Measurements from ENCODE around the gene PTPN20.

PTPN20 gene

DNA sequence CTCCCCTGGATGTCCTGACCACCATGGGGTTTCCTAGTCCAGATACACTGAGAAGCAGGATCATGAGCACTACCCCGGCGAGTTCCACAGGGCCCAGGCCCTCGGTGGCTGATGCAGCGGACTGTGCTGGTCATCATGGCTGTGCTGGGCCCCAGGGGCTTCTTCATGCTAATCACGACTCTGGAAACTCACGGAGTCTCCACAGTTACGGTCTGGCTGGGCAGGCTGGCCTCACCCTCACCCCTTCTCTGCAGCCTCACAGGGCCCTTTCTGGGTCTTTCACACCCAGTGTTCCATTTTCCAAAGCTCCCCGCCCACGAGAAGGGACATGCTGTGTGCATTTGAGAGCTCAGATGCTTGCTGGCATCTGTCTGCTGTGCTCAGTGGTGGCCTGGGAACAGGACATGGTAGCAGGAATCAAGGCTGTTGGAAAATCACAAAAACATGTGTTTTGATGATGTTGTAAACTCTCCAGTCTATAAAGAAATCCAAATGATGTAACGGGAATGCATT, 119.0 kb downstream of the PTPN20 start:
- DNase-seq (ENCODE audit: low read depth) = no peak
- H3K4me3 ChIP-seq (ENCODE audit: low read depth, low read length) = no peak overlapping the region

DNA sequence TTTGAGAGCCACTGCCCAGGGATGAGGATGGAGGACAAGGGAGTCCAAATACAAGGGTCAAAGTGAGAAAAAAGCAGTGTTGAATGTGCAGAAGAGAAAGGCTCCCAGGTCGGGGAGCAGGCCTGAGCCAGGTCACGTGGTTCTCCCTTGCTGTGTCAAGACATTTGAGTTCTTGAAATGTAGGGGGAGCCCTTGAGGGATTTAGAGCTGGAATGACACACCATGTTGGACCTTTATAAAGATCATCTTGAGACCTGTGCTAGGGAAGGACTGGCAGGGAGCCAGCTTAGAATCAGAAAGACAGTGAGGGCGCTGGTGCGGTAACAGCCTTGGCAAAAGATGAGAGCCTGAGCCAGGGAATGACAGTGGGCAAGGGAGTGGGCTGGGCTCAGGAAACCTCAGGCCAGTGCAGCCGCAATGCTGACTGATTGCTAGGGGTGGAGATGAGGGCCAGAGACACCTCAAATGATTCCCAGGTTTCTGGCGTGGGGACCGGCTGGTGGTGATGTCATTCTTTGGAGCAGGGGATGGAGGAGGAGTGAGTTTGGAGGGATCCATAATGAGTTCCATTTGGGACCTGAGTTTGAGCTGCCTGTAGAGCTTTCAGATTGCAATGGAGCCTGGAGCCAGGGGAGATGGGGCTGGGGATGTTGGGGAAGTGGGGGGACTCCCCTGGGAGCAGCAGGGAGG, 120.1 kb downstream of the PTPN20 start:
- no peak for DNase-seq (ENCODE audit: low read depth)

DNA sequence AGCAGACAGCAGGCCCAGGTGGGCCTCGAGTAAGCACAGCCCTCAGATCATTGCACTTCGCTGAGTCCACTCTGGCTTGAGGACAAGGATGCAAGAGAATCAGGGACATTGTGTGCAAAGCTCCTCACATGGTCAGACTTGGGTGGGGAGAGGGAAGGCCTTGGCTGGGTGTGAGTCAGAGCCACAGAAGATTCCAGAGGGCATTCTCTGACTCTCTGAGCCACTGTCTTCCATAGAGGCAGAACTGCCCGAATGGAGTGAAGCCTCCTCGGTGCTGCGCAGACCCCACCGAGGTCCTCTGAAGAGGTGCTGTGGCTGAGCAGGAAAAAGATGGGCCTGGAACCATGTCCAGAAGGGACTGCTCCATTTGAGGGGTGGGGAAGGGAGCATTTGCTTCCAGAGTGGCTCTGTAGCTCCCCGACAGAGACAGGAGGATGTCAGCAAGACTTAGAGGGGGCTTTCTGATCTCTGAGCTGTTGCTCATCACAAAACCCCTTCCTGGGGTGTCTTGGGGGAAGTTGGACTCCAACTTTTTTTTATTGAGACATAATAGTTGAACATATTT, 120.8 kb downstream of the PTPN20 start:
- no peak for DNase-seq (ENCODE audit: low read depth)
- H3K4me3 ChIP-seq (ENCODE audit: low read depth, low read length) = no peak overlapping the region

More for the DNA sequence above, 120.1 kb downstream of the PTPN20 start:
- no peak overlapping the region for H3K4me3 ChIP-seq (ENCODE audit: low read depth, low read length)

DNA sequence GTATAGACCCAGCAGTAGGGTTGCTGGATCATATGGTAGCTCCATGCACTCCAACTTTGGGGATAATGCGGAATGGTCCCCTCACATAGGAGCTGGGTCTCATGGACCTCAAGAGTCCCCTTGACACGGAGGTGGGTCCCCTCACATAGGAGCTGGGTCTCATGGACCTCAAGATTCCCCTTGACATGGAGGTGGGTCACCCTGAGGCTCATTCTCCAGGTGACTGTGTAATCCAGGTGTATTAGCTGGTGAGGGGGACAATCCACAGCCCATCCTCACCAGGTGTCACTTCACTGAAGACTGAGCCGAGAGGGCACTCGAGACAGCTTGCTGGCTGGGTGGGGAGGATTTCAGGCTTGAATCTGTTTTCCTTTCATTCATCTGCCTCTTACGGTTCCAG, 121.9 kb downstream of the PTPN20 start:
- no peak for DNase-seq (ENCODE audit: low read depth)
- H3K4me3 ChIP-seq (ENCODE audit: low read depth, low read length) = no peak overlapping the region

DNA sequence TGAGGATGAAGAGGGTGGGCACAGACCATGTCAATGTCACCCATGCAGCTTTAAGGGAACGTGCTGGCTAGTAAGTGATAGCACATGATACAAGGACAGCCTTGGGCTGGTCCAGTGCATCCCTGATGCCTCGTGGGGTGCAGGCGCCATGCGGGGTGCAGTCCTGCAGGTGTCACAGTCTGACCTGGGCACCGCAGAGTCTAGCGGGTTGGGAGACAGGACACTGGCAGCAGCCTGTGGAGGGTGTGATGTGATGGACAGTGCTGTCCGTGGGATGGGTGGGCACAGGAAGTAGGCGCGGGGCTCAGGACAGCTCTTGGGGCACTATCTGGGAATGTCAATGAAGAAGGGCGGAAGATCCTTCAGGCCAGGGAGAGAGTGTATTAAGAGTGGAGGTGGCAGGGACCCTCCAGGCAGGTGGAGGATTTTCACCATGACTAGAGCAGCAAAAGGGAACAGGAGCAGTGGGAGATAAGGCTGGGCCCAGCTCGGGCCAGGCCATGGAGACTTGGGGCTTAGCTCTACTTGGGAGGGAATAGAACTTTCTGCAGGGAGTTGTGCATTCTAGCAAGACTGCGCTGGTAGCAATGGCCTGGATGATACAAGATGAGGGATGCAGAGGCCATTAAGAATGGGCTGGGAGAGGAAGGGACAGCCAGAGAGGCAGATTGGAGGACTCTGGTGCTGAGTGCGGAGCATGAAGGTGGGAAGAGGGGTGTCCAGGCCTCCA, 122.5 kb downstream of the PTPN20 start:
- no peak for DNase-seq (ENCODE audit: low read depth)
- no peak overlapping the region for H3K4me3 ChIP-seq (ENCODE audit: low read depth, low read length)

DNA sequence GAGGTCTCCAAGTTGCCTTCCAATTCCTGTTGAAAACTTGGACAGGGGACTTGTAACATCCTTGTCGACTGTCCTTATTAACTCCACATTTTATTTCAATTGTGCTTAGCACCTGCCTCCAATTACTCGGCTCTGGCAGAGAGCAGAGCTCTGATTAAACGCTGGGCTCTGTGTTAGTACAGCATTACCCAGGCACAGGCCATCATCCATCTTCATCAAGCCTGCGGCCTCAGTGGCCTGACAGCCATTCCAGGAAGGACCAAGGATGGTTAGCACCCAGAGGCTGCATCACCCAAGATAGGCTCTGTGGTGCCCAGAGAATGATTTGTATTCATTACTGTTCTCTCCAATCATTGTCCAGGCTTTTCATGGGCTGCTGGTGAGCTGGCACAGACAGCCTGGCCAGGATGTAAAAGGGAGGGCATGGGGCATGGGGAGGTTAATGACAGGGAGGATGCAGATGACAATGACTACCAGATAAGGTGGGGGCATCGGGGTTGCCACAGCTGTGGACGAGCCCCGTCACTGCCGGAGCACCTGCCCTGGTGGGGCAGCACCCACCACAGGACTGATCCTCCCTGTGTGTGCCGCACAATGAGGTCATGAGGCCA, 123.3 kb downstream of the PTPN20 start:
- H3K4me3 ChIP-seq (ENCODE audit: low read depth, low read length) = no peak overlapping the region
- no peak for DNase-seq (ENCODE audit: low read depth)

DNA sequence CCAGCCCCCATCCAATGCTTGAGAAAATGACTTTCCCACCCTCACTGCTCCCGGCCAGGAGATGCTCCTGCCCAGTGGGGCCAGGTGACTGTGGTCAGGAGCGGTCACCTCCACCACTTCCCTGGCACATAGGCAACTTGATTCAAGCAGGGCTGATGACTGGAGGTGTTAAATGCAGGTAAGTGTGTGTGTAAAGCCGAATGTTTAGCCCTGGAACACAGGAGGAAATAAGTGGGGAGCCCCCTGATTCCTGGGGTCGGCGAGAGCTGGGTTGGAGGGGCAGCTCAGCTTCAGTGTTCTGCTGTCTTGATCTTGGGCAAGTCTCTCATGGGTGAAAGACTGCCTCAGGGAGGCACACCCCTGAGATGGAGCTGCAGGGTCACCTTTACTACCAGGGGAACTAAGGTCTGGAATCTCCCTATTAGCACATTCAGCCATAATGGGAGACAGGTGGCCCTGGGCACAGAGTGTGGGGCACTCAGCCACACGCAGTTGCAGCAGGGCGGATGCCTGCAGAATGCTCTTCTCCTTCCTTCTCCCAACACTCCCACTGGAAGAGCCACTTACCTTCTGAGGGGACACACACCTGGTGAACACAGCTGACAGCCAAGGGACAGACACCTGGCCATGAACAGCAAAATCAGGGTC, 124.1 kb downstream of the PTPN20 start:
- H3K4me3 ChIP-seq (ENCODE audit: low read depth, low read length) = no peak overlapping the region
- no peak for DNase-seq (ENCODE audit: low read depth)

DNA sequence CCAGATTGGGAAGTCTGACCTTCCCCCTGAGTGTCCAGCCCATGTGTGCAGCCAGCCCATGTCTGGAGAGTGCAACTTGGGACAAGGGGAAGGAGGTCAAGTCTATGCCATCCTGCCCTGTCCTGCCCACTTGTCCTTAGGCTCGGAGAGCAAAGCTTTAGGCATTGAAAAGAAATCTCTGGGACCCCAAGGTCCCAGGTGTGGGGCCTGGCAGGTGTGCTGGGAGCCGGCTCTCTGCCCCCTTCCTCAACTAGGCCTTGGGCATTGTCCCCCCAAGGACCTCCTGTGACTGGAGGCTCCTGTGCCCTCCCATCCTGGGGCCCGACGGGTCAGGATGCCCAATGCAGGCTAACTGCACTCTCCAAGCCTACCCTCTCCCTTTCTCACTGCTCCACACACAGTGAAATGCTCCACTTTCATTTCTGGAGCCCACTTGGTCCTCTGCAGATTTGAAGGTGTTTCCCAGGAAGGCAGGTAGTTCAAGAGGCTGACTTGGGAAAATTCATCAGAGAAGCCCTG, 124.7 kb downstream of the PTPN20 start:
- DNase-seq (ENCODE audit: low read depth) = no peak
- no peak overlapping the region for H3K4me3 ChIP-seq (ENCODE audit: low read depth, low read length)

DNA sequence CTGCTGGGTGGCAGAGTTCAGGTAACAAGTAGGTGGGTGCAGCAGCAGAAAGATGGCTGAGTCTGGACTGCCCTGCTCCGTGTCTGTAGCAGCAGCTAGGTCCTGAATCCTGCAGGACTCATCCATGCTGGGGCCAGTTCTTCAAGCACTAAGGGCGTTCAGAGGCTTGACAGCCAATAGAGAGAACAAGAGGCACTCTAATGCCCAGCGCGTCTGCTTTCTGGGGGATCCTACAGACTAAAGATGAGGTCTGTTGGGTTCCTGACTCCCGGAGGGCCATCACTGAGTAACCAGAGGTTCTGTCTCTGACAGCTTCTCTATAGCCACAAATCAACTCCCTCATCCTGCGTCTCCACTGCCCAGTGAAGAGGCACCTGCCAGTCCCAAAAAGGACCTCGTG, 125.5 kb downstream of the PTPN20 start:
- H3K4me3 ChIP-seq (ENCODE audit: low read depth, low read length) = no peak overlapping the region
- no peak for DNase-seq (ENCODE audit: low read depth)

DNA sequence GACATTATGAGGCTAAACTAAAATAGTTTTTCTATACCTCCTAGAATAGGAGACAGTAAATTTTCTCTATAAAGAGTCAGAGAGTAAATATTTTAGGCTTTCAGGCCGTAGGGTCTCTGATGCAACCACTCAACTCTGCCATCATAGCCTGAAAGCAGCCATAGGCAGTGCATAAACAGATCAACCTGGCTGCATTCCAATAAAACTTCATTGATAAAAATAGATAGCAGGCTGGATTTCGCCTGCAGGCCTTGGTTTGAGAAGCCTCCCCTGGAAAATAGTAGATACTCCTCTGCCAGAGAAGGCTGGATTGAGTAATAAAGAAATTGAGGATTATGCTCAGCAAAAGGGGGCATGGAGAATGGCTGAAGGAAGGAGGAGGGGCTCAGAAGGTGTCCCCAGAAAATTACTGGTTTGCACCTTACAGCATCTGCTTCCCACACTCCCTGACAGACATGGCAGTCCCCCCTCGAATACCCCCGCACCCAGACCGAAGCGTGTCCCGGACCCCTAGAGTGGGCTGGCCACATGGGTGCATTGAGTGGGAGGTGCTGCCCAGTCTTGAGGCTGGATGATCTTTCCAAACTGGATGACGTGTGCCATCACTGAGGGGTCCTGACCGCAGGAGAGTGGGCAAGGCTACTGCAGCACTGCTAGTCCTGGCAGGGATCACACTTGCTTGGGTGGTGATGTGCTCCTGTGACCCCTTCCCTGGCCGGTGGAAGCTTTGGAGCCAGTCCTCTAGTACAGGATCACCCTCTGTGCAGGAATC, 126.6 kb downstream of the PTPN20 start:
- H3K4me3 ChIP-seq (ENCODE audit: low read depth, low read length) = no peak overlapping the region
- DNase-seq (ENCODE audit: low read depth) = no peak

DNA sequence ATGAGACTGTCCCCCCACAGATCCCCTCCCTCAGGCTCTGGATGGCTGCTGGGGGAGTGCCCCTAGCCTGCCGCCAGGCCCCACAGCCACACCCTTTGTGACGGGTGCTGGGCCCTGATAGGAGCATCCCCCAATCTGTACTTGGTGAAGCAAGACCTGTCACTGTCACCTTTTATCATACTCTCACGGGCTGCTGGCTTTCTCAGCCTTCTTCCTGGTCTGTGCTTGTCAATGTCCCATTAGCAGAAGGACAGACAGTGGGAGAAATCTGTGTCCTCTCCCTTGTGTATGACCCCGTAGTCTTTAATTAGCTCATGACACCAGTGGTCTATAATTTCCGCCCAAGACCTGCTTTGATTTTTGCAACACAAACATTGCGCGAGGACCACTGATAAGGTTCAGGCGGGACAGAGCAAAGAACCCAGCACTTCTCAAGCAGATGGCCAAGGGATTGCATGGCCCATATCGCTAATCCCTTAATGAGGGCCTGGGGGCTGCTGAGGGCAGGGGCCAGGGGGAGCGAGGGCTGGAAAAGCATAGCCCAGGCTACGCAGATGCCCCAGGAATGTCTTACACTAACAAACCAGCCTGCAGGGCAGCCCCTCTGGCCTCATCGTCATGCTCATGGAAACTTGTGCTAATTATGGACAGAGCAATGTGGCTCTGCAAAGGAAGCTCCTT, 127.8 kb downstream of the PTPN20 start:
- H3K4me3 ChIP-seq (ENCODE audit: low read depth, low read length) = no peak overlapping the region
- DNase-seq (ENCODE audit: low read depth) = no peak

DNA sequence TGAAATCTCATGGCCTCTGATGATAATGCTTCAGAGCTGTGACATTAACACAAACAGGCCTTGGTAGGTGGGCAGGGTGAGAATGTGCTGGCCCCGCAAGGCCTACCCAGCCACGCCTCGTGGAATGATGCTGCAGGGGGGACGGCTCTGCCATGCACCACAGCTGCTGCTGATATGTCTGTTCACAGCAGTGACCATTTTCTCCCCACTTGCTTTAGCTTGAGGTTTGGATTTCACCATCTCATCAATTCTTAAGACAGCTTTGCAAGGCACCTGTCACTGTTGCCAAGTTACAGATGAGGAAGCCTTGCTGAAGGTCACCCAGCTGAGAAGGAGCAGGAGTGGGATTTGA, 128.3 kb downstream of the PTPN20 start:
- DNase-seq (ENCODE audit: low read depth) = no peak
- H3K4me3 ChIP-seq (ENCODE audit: low read depth, low read length) = no peak overlapping the region

DNA sequence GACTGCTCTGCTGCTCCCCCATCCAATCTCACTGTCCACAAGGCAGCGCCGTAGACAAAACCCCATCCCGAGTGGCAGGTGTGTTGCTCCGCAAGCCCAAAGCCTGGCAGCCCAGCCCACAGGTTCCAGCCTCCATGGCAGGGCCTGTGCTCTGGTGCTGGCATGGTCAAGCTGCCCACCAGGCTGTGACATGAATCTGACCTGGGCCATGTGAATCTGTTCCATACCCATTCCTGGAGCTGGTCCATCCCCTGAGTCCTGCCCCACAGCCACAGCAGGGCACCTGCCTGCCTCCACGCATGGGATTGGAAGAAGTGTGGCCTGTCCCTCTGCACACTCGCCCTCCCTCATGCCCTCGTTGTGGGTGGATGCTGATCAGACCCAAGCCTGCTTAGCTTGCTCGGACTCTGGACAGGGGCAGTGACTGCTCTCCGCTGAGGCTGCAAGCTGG, 128.8 kb downstream of the PTPN20 start:
- DNase-seq (ENCODE audit: low read depth) = no peak
- H3K4me3 ChIP-seq (ENCODE audit: low read depth, low read length) = no peak overlapping the region

DNA sequence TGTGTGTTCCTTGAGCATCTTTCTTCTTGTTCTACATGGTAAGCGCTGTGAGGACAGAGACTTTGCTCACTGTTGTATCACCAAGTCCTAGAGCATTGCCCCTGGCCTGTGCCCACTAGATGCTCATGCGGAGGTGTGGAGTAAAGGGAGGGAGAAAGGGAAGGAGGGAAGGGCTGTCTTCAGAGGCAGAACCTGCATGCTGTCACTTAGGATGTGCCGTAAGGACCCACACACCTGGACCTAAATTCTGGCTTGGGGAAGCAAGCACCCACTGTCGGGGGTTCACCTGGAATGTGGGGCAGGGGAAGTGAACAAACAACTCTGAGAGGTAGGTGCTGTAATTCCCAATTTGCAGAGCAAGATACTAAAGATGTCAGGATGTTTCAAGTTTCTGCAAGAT, 129.5 kb downstream of the PTPN20 start:
- DNase-seq (ENCODE audit: low read depth) = no peak

DNA sequence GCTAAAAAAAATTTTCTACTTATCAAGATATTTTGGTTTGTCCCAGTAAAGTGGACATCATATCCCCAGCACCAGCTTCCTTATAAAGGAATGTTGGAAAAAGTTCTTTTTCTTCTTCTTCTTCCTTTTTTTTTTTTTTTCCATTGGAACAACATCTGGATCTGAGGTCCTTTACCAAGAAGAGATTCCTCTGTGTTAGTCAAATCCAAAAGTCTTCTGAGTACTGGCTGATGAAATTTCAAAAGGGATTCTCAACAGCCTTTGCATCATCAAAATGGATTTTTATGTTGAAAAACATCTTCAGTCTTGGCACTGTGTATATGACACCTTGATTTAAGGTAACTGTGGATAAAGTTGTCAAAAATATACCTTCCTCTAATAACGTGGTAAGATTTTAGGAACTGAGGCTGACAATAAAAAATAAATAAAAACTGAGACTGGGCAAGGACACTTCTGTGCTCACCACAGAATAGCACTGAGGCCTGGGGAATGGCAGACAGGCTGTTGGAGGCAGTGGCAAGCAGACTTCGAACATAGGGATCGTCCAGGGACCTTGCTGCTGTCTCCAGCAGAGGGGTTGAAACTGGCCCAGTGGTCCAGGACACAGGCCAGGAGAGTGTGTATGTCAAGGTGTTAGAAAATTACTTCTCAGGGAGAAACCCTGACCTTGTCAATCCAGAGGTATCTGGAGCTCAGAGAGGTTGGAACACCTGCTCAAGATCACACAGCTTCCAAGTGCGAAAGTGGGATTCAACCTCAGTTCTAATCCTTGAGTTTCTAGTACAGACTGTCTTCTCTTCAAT, 130.4 kb downstream of the PTPN20 start:
- DNase-seq (ENCODE audit: low read depth) = no peak
- no peak overlapping the region for H3K4me3 ChIP-seq (ENCODE audit: low read depth, low read length)

More for the DNA sequence above, 129.5 kb downstream of the PTPN20 start:
- H3K4me3 ChIP-seq (ENCODE audit: low read depth, low read length) = no peak overlapping the region

DNA sequence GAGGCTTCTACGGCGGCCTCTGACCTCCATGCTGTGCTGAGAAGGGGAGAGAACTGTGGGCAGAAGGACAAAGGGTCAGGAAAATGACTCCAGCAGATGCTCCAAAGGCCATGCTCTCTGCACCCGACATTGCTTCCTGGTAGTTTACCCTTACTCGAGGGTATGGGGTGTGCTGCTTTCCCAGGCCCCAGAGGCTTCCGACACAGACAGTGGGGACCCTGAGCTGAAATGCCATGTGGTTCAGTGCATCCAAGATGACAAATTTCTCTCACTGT, 130.9 kb downstream of the PTPN20 start:
- H3K4me3 ChIP-seq (ENCODE audit: low read depth, low read length) = no peak overlapping the region
- DNase-seq (ENCODE audit: low read depth) = no peak

DNA sequence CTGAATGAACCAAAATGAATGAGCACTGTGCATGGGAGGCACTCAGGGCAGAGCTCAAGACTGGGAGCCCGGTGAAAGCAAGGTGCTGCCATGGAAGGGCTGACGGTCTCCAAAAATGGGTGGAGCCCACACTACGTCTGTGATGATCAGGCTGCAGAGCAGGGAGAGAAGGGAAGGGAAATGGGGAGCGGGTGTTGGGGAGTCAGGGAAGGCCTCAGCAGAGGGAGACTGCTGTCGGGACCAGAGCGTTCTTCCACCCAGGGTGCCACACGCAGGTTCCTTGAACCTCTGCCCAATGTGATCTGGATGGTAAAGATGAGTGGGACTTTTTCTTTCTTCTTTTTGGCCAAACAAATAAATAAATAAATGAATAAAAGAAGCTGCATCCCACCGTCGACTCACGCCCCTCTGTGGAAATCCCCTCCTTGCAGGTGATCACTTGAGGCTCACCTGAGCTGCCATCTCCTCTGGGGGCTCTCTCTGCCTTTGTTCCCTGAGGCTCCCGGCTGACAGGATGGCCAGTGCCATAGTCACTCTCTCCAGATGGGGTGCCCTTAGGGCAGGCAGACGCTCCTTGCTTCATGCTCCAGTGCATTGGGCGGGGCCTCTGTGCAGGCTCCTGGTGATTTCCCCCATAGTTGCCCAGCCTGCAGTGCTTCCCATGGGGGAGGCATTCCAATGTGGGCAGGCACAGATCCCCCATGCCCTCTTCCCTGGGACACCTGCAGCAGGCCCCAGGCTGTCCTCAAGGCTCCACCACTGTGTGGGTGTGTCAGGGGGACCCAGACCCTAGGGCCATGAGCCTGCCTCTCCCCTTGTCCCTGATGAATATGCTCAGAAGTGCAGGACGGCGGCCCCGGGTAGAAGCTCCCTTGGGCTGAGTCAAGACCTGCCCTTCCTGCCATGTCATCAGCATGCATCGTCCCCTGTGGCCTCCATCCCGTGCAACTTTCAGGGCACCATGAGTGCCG, 131.8 kb downstream of the PTPN20 start:
- DNase-seq (ENCODE audit: low read depth) = no peak
- no peak overlapping the region for H3K4me3 ChIP-seq (ENCODE audit: low read depth, low read length)
